Left hindlimb (tissue), 1 donor: Measurements from ENCODE around the gene MX2.

ENCODE experiments used
- DNase-seq: peaks from one replicate; pipeline ENCODE4 v3.0.0-alpha.2; 2018

The MX2 gene

GRCh38 chr21:41366522-41367151, 4.8 kb downstream of the MX2 start:
- DNase-seq, result no peak

DNA sequence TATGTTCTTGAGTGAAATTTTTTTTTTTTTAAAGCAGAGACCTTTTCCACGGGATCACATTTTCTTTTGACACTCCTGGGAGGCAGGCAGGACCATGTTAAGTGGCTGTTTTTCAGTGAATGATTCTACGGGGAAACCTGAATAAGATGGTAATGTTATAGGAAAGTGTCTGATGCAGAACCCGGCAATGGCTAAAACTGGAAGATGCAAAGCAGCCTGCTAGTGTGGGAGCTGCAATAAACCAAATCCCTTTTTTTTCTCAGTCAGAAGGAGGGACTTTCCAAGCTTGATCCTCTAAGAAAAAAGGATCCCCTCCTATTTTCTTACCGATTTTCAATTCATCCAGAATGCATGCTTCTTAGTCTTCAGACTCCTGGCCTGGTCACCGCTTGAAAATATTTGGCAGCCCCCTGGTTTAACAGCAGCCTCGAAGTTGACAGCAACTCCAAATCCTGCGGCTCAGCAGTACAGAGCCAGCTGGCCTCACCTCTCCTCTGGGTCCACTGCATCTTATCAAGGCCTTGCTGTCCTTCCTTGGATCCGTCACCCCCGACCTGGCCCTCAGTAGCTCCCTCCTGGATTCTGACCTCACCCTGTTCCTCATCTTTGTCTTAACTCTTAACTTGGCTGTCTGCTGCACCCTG, 5.6 kb downstream of the MX2 start:
- DNase-seq, result no peak

DNA sequence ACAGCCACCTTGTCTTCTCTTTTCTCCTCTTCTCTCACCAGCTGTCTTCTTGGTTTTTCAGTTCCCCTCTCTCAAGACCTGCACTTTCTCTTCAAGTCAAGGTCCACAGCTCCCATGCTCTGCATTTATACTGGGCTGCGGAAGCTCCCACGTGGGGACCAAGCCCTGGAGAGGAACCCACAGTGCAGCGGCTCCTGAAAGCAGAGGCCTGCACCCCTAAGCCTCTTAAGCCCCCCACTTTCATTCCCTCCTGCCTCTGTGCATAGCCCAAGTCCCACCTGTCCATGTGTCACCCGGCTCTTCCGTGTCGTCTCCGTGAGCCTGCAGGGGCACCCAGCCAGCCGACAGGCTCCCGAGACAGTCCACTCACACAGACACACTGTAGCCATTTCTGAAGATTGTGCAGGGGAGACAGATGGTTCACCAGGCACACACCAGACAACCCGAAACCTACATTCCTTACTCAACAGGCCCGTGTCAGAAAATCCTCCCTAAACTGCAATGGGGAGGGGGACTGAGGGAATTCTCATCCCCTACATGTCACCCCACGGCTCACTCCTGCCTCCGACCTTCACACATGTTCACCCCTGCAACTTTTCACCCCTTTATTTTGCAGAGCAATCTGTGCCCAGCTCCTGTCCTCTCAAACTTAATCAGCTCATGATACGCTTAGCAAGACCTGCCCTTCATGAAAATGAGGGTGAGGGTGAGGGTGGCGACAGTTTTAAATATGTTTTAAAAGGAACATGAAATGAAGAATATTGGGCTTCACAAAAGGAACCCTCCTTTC, 6.3 kb downstream of the MX2 start:
- no peak for DNase-seq

- DNase-seq, result no peak
Measured at GRCh38 chr21:41368735-41369104, 6.9 kb downstream of the MX2 start.

DNA sequence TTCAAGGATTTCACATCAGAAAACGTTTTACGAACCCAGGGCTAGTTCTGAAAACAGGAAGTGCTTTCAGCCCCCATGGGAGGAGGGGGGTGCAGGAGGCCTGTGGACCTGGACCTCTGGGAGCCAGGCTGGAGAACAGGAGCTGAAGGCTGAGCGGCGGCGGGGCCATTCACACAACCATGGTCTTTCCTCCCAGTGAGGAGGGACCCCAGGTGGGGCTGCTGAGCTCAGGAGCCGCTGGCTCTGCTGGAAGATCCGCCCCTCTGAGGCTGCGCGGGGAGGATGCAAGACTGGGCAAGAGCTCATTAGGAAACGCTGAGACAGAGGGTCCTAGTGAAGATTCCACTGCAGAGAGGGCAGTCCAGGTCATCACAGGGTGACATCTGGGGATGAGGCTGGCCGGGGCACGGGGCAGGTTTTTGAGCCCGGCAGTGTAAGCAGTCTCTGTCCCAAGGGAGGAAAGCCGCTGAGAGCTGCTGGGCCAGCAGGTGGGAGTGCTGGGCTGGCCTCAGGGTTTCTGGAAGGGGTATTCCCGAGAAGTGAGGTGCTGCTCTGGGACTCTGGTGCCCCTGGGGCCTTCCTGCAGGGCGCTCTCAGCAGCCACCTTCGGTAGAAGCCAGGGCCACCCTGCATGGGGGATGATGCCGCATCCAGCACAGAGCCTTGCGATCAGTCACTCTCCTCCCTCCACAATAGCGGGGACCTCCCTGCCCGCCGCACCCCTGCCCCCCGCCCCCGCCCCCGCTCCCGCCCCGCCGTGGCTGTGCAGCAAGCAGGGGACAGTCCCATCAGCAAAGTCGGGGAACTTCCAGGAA, 7.5 kb downstream of the MX2 start:
- peak; percentile 49 for DNase-seq

DNA sequence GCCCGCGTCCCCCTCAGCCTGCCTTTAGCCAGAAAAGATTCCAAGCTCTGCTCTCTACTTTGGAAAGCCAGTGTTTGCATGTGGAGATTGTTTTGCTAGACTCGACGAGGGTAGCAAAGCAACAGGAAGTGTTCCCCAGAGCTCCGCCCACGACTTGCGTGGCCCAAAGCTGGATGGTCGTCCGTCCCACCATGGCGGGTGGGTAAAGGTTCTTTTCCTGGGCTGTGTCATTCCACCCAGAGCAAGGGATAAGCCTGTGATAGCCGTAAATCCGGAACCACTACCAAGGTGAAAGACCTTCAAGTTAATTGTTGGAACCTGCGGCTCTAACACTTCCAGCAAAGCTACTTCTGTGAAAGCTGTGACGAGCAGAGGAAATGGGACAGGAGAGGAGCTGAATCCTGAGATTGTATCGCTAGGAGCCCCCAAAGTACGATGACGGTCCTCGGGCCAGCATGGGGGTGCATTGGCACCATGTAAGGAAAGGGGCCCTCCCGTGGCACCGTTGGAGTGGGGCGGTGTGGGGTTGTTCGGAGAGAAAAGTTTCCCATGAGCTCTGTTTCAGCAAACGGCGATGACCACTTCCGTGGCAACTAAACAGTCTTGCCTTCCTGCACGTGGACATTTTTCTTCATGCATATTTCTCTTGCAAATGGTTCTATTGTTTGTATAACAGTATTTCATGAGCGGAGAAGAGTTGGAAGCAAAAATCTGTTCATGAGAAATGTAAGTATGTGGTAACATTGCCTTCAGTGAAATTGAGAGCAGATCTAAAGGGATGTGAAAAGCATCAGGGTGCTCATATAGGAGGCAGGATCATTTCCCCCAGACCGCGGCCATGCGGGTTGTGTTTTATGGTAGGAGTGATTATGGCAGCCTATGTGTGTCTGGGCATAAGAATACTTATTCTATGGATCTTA, 8.4 kb downstream of the MX2 start:
- DNase-seq, result no peak

DNA sequence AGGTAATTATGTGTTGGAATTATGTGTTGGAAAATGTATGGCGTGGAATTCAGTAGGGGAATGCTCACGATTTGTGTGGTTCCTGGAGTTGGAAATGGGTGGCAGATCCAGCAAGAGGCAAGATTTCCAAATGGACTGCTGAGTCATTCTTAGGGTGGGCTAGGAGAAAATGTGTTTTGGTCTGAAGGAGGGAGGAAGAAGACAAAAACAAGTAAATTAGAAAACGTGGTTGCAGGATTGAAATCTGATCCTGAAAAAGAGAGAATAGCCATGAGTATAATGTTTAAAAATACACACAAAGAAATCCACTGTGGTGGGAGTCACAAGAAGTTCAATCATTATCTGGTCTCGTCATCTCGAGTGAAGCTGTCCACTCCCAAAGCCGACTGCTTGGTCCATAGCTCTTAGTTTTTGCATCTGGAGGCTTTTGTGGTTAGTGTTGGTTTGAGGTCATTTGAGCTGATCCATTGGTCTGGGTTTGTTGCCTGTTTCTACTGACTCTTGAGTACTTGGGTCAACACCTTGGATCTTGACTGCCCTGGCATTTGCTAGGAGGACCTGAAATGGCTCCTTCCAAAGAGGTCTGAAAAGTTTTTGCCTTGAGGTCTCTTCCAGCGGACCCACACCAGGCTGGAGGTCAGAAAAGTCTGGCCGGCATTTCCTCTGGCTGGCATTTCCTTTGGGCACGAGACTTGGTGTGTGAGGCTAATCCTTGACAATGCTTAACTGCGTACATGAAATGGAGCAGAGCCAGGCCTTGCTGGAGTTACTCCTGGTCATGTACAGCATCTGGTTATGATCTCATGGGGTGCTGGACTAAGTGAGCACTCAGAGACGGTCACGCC, 9.2 kb downstream of the MX2 start:
- DNase-seq, result no peak

- no peak for DNase-seq
Measured at GRCh38 chr21:41371685-41372030, 9.8 kb downstream of the MX2 start.

DNA sequence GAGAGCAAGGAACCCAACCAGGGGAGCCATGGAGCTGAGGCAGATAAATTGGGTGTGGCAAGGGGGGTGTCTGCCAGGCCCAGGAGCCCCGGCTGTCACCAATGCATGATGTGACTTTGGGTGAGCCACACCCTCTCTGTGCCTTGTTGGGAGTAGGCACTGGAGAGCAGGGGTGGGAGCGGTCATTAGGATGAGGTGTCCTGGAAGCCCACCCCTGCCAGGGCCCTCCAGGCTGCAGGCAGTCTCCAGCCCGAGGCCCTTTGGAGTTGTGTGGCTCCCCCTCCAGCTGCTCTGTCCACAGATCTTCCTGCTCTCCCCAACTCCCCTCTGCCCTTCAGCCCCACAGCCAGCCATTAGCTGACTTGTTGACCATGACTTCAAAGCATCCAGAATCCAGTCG, 11.4 kb downstream of the MX2 start:
- DNase-seq, result no peak

DNA sequence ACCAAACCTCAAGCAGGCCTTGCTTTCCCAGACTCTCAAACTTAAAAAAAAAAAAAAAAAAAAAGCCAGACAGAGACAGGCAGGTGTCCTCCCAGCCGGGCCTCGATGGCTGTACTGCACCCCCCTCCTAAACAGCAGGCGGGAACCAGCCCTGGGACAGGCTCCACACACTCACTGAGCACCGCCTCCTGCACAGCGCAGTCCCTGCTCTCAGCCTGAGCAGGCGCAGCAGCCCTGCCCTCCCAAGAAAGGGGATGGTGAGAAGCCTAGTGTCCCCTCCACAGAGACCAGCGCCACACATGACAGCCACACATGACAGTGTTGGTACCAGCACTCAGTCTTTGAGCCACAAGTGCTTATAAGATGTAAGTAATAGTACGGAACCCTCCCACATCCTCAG, 11.9 kb downstream of the MX2 start:
- DNase-seq, result no peak

GRCh38 chr21:41374177-41374712, 12.4 kb downstream of the MX2 start:
- no peak for DNase-seq

GRCh38 chr21:41374867-41375533, 13.2 kb downstream of the MX2 start:
- DNase-seq, result no peak

DNA sequence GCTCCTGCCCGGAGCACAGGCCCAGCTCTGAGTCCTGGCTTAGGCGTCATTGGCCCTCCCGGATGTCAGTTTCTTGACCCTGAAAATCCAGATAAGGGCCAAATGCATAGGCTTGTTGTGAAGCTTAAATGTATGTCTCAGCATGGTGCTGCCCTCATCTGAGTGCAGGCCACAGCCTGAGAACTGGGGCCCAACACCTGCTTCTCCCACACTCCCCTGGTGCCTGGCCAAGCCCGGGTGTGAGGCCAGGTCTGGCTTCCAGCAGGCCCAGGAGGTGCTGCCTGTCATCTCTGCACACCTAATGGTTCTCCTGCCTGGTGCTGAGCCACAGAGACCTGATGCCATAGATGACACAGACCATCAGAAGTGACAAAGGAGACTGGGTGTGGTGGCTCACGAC, 14.0 kb downstream of the MX2 start:
- no peak for DNase-seq

DNA sequence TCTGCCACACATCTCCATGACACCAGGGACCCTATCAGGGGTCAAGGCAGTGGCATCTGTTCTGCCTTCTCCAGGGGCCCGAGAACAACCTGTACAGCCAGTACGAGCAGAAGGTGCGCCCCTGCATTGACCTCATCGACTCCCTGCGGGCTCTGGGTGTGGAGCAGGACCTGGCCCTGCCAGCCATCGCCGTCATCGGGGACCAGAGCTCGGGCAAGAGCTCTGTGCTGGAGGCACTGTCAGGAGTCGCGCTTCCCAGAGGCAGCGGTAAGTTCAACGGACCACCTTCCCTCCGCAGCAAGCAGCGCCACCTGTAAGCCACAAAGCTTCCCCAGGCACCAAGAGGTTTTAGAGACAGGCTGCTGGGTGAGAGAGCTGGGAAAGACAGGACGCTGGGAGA, 15.9 kb downstream of the MX2 start:
- no peak for DNase-seq

DNA sequence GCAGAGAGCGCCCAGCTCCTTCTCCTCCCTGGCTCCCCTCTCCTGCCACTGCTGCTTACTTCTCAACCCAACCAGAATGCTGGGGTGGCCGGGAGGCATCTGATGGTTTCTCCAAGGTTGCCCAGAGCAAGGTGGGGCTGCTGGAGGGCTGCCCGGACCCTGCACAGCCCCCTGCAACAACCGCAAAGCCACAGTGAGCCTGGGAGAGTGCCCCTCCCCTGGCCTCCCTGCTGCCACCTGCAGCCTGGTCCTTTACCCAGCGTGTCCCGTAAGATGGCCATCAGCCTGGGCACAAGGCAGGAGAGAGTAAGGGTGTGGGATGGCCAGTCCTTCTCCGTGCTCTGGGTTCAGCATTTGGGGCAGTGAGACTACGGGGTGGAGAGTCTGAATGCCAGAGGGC, 17.0 kb downstream of the MX2 start:
- no peak for DNase-seq

DNA sequence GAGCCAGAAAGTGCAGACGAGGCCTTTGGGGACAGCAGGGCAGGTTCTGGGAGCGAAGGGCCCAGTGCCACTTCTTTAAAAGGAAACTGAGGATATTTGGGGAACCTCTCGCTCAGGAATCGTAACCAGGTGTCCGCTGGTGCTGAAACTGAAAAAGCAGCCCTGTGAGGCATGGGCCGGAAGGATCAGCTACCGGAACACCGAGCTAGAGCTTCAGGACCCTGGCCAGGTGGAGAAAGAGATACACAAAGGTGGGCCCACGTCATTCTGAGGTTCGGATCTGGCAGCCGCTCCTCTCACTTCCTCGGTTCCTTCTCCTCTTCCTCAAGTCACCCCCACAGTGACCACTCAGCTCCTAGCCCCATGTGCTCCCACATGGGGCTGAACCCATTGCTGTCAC, 18.1 kb downstream of the MX2 start:
- no peak for DNase-seq

- no peak for DNase-seq
Measured at GRCh38 chr21:41381731-41382130, 19.9 kb downstream of the MX2 start.

- no peak for DNase-seq
Measured at GRCh38 chr21:41387042-41387819, 25.4 kb downstream of the MX2 start.

DNA sequence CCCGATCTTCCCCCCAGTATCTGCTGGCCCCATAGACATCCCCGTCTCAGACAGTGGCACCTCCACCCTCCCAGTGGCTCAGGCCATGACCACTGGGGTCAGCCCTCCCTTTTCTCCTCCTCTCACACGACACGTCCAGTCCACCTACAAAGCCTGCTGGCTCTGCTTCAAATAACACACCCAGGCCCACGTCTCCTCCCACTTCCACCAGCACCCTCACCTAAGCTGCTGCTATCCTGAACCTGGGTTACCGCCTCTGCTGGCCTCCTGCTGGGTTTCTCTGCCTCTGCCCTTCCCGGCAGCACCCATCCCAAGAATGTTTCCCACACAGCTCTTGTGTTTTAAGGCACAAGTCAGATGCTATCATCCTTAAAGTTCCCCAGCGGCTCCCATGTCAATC, 26.0 kb downstream of the MX2 start:
- no peak for DNase-seq

DNA sequence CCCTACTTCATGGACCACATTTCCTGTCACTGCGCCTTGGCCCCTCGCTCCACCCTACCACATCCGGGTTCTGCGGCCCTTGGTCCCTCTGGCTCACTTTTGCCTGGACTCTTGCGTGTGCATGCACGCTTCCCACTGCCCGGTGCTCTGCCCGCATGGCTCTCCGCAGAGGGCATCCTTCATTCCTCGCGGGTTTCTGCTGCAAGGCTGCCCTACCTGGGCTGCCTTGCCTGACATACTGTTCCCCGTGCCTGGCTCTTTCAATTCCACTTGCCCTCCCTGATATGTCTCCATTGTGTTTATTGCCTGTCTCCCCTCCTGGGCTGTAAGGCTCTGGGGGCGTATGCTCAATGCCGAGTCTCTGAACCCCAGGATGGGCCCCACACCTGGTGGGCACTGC, 26.4 kb downstream of the MX2 start:
- no peak for DNase-seq
